Mucosa of descending colon (tissue), 3 donors: ENCODE data around the gene DPH7. TPM values are rescaled to one million over a fixed set of nuclear protein-coding genes. Genes with fewer than 3 reads are reported as not detected.
"Not testable (repeated sequence)": the region's sequence is repeated elsewhere in the genome, so short reads cannot be mapped to it uniquely, and the experiment has no call there.

Source experiments
- ATAC-seq: fragments of 200-7000 bp; cut with Tn5 transposase; one replicate; pipeline ENCODE4 v1.9.1; 2020; ENCODE audit warnings: mild to moderate bottlenecking, moderate library complexity
- DNase-seq, 3 donors: peaks; one replicate each; pipeline ENCODE4 v3.0.0-alpha.2; 2020
- H3K36me3 ChIP-seq: fragments of 200-600 bp; one replicate; pipeline ENCODE4 v1.8.0; 2021; ENCODE audit warnings: low read depth, mild to moderate bottlenecking
- H3K4me1 ChIP-seq: fragments of 200-600 bp; one replicate; pipeline ENCODE4 v1.8.0; 2021; ENCODE audit warnings: low read depth, mild to moderate bottlenecking
- H3K4me3 ChIP-seq: fragments of 200-600 bp; one replicate; pipeline ENCODE4 v1.8.0; 2021; ENCODE audit warnings: mild to moderate bottlenecking
- H3K9me3 ChIP-seq: fragments of 200-600 bp; one replicate; pipeline ENCODE4 v1.8.0; 2021; ENCODE audit warnings: mild to moderate bottlenecking
- intact Hi-C, 2 donors: fragments of 100-400 bp; cut with DNase I in 1 of 2; cut with micrococcal nuclease in 1 of 2; formaldehyde crosslinking; loops; one replicate each; pipeline versions ENCODE4 v1.11.0 to v1.11.1; 2022; cut with DNase I, micrococcal nuclease
- total RNA-seq, 3 donors: library from RNA; stranded (reverse); fragmentation: NEBNext Ultra II Directional in 2 of 3; extraction: Animal tissue kit (Norgen Biotek cat#: 25700) in 2 of 3; gene quantifications; one replicate each; pipeline versions ENCODE4 v1.2.1 to v1.2.4, GENCODE V29; 2021 to 2023
- TF ChIP-seq, protein P1 (sequence below): fragments of 200-600 bp; IDR thresholded peaks from one replicate; pipeline ENCODE4 v1.8.0; 2022; ENCODE audit warnings: antibody characterized with exemption, mild to moderate bottlenecking
- donor health status: DM: no; HTN: no; CAD: no; lungs with moderate emphysema.
- donor health status: DM: no; HTN: no; CAD: no.
- donor health status: DM: no; HTN: yes; CAD: no.

Gene DPH7
- total RNA-seq, 3 donors from 2014 or later, result 24.5 to 33.5 (median 29.3) TPM

DNA sequence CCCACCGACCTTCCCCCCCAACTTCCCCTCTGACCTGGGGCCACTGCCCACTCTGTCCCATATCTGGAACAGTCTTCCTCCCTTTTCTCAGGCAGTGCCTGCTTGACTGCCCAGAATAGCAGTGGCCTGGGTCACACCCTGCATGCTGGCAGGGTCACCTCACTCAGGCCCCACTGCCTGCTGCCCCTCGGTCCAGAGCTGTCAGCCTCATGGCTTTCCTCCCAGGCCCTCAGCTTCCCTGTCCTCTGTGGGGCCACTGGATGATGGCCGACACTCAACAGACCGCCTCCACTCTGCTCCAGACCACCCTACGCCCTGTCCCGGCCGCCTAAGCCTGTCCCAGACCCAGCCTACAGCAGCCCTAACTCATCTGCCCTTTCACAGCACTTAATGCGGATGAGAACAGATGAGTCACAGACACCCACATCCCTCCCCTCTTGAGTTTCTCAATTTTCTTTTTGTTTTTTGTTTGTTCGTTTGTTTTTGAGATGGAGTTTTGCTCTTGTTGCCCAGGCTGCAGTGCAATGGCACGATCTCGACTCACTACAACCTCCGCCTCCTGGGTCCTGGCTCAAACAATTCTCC lies 34.5 kb downstream of the DPH7 start:
- DNase-seq (no peak), ATAC-seq (peak; percentile 46)
- intact Hi-C loops, result no loop called here
- Histone ChIP-seq H3K4me3 (no peak overlapping the region), H3K36me3 (no peaks in the 10 kb centered on the region), H3K4me1 (peaks cover 2% of the 10 kb centered on the region), H3K9me3 (peaks cover 3% of the 10 kb centered on the region)
- TF ChIP-seq, protein P1, sequence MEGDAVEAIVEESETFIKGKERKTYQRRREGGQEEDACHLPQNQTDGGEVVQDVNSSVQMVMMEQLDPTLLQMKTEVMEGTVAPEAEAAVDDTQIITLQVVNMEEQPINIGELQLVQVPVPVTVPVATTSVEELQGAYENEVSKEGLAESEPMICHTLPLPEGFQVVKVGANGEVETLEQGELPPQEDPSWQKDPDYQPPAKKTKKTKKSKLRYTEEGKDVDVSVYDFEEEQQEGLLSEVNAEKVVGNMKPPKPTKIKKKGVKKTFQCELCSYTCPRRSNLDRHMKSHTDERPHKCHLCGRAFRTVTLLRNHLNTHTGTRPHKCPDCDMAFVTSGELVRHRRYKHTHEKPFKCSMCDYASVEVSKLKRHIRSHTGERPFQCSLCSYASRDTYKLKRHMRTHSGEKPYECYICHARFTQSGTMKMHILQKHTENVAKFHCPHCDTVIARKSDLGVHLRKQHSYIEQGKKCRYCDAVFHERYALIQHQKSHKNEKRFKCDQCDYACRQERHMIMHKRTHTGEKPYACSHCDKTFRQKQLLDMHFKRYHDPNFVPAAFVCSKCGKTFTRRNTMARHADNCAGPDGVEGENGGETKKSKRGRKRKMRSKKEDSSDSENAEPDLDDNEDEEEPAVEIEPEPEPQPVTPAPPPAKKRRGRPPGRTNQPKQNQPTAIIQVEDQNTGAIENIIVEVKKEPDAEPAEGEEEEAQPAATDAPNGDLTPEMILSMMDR, result no peak

DNA sequence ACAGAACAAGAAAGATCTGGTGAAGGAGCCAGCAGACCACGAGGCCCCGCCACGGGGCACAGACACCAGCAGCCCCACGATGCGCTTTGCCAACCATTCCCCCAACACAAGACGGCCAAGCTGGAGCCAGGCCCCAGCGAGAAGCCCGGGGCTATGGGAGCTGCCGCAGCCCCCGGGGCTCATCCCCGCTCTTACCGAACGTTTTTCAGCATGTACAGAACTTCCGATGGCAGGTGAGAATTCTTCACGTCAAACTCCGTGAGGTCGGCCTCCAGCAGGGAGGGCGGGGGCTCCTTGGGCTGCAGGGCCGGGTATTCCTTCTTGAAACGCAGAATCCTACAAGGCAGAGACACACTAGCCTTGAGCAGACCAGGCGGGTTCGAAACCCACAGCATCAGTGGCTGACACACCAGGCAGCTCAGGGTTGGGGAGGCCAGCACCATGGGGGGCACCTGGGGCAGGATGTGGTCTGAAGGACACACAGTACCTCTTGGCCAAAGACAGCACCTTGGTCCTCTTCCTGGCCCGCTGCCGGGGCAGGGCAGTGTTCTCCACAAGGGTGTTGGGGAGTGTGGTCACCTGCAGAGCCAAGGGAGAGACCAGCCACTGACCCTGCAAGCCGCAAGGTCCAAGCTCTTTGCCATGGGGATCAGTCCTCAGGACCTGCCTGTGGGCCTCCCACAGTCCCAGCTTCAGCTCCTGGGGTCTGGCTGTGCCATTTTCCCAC lies 35.3 kb downstream of the DPH7 start:
- intact Hi-C loops, result no loop called here
- Histone ChIP-seq H3K4me1 (no peaks in the 10 kb centered on the region), H3K4me3 (no peak overlapping the region), H3K36me3 (no peaks in the 10 kb centered on the region), H3K9me3 (peaks cover 3% of the 10 kb centered on the region)
- TF ChIP-seq, protein P1, result no peak
- ATAC-seq (no peak), DNase-seq (no peak)

DNA sequence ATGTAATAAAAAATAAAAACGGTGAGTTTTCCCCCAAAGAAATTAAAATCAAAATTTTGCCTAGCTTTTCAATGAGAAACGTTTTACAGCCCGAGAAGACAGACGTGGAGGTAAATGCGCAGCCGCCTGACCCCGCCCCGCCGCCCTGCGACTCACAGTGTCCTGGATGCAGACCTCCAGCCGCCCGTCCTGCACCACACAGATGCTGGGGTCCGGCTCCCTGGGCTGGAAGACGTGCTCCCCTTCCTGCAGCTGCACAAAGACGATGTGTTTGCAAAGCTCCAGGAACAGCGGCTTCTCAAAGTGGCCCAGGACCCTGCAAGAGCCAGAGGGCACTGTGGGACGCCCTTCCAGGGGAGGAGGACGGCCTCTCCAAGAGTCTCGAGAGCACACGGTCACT lies 36.2 kb downstream of the DPH7 start:
- DNase-seq (no peak), ATAC-seq (no peak)
- no peak overlapping the region for H3K4me3 ChIP-seq
- no peaks in the 10 kb centered on the region for H3K4me1 ChIP-seq
- H3K36me3 ChIP-seq, result no peaks in the 10 kb centered on the region
- intact Hi-C loops, result no loop called here
- H3K9me3 ChIP-seq, result peaks cover 3% of the 10 kb centered on the region
- TF ChIP-seq, protein P1, result no peak

DNA sequence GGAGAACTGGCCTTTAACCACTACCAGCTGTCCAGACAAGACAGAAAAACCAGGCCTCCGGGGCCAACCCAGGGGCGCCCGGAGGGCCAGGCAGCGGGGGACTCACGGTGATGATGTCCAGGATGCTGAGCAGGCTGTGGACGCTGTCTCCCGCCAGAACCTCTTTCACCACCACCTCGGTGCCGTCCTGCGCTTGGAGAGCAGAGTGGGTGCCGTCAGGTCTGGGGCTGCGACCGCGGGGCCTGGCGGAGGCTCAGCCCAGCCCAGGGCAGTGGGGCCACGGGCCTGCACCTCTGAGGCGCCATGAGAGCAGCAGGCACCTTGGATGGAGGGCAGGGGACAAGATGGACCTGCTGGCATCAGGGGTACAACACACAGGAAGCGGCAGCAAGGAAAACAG lies 38.2 kb downstream of the DPH7 start:
- Histone ChIP-seq H3K4me1 (no peaks in the 10 kb centered on the region), H3K36me3 (no peaks in the 10 kb centered on the region), H3K4me3 (no peak overlapping the region), H3K9me3 (no peaks in the 10 kb centered on the region)
- intact Hi-C loops, result no loop called here
- DNase-seq (no peak), ATAC-seq (no peak)
- TF ChIP-seq, protein P1, result no peak

DNA sequence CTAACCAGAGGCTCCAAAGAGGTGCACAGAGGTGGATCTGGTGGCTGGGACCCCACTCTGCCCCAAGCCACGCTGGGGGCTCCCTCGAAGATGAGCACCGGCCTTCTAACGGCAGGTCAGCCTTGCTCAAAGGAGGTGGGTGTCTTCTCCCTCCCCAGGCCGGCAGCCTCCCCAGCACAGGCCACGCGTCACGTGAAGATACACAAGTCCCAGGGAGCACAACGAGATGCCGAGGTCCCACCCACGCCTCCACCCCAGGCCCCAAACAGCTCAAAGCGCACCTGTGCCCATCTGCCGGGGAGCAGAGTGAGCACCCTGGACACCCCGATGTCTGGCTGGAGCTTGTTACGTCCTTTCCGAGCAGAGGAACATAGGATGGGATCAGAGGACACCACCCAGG lies 40.7 kb downstream of the DPH7 start:
- no peaks in the 10 kb centered on the region for H3K36me3 ChIP-seq

DNA sequence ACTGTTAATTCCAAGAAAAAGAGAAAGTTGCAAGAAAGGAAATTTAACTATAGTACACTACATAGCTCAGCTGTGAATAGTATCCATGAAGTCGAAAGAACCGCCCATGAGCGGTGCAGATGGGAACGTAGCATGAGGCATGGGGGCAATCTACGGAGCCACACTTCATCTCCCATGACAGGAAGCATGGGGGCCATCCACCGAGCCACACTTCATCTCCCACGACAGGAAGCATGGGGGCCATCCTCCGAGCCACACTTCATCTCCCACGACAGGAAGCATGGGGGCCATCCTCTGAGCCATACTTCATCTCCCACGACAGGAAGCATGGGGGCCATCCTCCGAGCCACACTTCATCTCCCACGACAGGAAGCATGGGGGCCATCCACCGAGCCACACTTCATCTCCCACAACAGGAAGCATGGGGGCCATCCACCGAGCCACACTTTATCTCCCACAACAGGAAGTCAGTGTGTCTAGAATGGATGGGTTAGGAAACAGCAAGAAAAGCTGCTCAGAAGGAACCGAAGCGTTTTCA lies 42.1 kb downstream of the DPH7 start:
- H3K4me3 ChIP-seq, H3K4me1 ChIP-seq, intact Hi-C loops, H3K9me3 ChIP-seq, H3K36me3 ChIP-seq, ATAC-seq: not testable (repeated sequence)
- peak in 1 of 3 donors; percentile 38 for DNase-seq

More for the DNA sequence above, 40.7 kb downstream of the DPH7 start:
- ATAC-seq (no peak), DNase-seq (peak in 1 of 3 donors; percentile 39)
- intact Hi-C loops, result no loop called here
- no peaks in the 10 kb centered on the region for H3K9me3 ChIP-seq
- H3K4me1 ChIP-seq, result peaks cover 6% of the 10 kb centered on the region
- TF ChIP-seq, protein P1, result no peak
- no peak overlapping the region for H3K4me3 ChIP-seq
